Right lobe of liver (tissue), 4 donors: ENCODE data around the gene DSN1.

Experiments
- POLR2A ChIP-seq: fragments of 450-650 bp; IDR thresholded peaks from one replicate; pipeline ENCODE4 v1.6.1; 2017; ENCODE audit warnings: antibody characterized with exemption, mild to moderate bottlenecking
- TF ChIP-seq, protein P1 (sequence below), 4 donors: fragments of 200-600 bp in 3 of 4; fragments of 450-650 bp in 1 of 4; IDR thresholded peaks; one replicate each; pipeline versions ENCODE4 v1.5.1 to v1.8.0; 2016 to 2022; ENCODE audit warnings: antibody characterized with exemption in 4 of 4, mild to moderate bottlenecking in 2 of 4
- donor health status: DM: no; HTN: no; CAD: no.
- donor health status: DM: no; HTN: no; CAD: no.
- donor health status: DM: no; HTN: yes; CAD: no.

DNA sequence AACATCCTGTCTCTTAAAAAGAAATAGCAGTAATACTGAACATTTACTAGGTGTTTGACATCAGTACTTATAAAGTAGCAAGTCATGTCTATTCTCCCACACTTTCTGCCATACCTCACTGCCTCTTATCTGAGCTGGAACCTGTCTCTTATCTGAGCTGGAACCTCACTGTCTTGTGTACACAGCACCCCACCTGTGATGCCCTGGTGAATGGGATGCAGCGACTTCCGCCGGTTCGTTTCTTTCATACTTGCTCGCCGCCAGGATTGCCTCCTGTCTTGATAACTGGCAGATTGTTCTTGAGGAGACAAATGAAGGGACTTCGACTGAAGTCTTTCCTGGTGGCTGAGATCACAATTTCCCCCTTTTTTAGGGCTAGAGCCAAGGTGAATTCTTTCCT, 2.9 kb downstream of the DSN1 start:
- TF ChIP-seq, protein P1, sequence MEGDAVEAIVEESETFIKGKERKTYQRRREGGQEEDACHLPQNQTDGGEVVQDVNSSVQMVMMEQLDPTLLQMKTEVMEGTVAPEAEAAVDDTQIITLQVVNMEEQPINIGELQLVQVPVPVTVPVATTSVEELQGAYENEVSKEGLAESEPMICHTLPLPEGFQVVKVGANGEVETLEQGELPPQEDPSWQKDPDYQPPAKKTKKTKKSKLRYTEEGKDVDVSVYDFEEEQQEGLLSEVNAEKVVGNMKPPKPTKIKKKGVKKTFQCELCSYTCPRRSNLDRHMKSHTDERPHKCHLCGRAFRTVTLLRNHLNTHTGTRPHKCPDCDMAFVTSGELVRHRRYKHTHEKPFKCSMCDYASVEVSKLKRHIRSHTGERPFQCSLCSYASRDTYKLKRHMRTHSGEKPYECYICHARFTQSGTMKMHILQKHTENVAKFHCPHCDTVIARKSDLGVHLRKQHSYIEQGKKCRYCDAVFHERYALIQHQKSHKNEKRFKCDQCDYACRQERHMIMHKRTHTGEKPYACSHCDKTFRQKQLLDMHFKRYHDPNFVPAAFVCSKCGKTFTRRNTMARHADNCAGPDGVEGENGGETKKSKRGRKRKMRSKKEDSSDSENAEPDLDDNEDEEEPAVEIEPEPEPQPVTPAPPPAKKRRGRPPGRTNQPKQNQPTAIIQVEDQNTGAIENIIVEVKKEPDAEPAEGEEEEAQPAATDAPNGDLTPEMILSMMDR (IDR thresholded peaks at IDR 0.05), result no peak
- no peak for TF ChIP-seq POLR2A
